GM21360 (cell line): Measurements from ENCODE around the gene ANXA9.

Experiments
- ATAC-seq: cut with Tn5 transposase; IDR thresholded peaks from one replicate; pipeline ENCODE4 v1.9.1; 2021; ENCODE audit warnings: mild to moderate bottlenecking, moderate library complexity; ENCODE audit not compliant: unreplicated experiment

ANXA9 gene

GRCh38 chr1:150973836-150974579, 8.1 kb upstream of the ANXA9 start:
- ATAC-seq: peak; percentile 31

DNA sequence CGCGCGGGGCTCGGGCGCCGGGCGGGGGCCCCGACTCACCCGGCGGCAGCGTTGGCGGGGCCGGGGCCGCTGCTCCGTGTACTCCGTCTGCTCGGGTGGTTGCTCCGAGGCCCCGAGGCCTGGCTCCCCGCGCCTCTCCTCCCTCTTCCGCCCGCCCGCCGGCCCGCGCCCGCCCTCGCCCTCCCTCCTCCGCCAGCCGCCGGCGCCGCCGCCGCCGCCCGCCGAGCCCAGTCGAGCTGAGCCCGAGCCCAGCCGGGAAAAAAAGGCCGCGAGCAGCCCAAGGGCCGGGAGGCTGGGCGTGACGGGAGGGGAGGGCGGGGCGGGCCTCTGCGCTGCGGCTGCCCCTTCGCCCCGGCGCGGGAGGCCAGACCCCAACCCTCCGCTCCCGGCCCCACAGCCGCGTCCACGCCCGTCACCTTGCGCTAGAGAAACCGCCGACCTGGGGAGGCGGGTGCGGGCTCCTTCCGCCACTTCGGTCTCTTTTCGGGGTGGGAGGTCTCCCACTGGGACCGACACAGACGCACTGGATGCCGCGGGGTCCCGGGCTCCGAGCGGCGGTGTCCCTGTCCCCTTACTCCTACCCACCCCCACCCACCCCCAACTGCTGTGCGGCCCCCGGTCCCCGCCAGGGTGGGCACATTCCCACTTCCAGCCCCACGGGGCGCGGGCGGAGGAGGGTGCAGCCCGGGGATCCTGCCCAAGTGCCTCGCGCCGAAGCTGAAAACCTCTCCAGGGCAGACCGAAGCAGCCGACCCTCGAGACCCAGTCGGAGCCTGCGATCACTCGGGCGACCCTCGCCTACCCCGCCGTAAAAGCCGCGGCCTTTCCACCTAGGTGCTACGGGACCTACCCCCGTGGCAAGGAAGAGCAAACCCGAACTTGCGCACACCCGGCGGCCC, 7.3 kb upstream of the ANXA9 start, which contains the start of gene CERS2:
Gene CERS2 (minus strand): TSS at position 256 of the 899 bp plus-strand sequence. CDS start 5,745 bp downstream, outside the sequence.
- peak; percentile 40 for ATAC-seq

- no peak for ATAC-seq
Observed at GRCh38 chr1:150976401-150976821, 5.7 kb upstream of the ANXA9 start.

- ATAC-seq: no peak
Observed at GRCh38 chr1:150976879-150977694, 5.0 kb upstream of the ANXA9 start.

- ATAC-seq: peak; percentile 44
Observed at GRCh38 chr1:150979092-150980056, 2.7 kb upstream of the ANXA9 start.

GRCh38 chr1:150981177-150981804, 801 bp upstream of the ANXA9 start:
- ATAC-seq: no peak

DNA sequence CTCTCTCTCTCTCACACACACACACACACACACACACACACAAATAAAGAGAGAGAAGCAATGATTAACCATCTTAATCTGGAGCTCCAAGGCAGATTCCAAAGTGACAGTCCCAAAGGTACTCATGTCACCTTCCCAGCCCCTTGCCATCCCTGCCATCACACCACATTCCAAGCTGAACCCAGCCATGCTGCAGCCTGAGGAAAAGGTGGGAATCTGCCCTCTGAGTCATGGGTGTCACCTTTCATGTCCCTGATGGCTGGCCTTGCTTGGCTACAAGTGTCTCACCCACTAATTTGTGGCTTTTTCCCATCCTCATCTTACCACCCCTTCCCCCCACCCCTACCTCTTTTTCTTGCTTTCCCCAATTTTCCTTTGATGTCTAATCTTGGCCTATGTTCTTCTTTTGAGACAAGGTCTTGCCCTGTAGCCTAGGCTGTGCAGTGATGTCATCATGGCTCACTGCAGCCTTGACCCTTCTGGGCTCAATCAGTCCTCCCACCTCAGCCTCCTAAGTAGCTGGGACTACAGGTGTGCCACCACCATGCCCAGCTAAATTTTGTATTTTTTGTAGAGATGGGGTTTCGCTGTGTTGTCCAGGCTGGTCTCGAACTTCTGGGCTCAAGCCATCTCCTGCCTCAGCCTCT, 3.2 kb downstream of the ANXA9 start:
- no peak for ATAC-seq

DNA sequence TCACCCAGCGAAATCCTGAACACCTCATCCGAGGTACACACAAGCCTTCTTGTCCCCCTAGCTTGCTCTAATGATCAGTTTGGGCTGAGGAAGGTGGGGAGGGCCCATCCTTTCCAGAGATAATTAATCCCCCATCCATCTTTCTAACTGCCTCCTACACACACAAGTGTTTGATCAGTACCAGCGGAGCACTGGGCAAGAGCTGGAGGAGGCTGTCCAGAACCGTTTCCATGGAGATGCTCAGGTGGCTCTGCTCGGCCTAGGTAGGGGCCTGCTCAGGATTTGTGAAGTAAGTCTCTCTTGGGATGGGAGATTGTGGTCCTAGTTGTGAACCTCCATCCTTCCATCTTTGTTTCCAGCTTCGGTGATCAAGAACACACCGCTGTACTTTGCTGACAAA, 5.8 kb downstream of the ANXA9 start:
- ATAC-seq: no peak

DNA sequence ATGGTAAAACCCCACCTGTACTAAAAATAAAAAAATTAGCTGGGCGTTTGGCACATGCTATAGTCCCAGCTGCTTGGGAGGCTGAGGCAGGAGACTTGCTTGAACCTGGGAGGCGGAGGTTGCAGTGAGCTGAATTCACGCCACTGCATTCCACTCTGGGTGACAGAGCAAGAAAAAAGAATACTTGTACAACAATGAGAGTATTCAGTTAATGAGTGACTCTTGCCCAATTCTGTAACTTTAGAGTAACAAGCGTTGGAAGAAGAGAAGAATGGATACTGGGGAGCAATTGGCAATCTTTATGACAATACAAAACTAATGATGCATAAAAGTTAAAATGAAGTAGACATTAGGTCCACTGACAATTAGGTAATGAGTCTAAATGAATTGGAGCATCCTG, 10.5 kb downstream of the ANXA9 start:
- ATAC-seq: no peak

DNA sequence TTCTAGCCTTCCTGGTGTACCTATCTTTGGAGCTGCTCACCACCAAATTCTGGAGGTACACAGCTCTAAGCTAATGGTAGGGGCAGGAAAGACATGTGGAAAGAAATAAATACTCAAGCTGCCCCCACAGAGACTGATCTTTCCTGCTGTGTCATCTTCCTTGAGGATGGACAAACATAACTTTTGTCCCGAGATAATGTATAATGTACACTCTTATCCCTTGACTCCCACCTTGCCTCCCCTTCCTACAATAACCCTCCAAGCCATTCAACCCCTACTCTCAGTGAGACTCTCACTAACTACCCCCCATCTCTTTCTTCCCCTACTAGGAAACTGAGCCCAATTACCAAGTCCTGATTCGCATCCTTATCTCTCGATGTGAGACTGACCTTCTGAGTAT, 12.2 kb downstream of the ANXA9 start:
- ATAC-seq: no peak

DNA sequence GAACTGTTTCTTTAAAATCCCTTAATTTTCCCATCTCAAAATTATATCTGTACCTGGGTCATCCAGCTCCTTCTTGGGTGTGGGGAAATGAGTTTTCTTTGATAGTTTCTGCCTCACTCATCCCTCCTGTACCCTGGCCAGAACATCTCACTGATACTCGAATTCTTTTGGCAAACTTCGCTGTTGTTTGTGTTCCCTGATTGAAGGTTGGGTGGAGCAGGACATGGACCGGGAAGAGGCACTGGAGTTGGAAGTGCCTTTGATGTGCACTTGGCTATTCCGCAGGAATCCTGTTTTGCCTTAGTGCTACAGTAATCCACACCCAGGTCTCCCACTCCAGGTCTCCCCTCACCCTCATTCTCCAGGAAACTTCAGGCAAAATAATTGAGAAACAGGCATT, 13.4 kb downstream of the ANXA9 start:
- ATAC-seq: no peak

DNA sequence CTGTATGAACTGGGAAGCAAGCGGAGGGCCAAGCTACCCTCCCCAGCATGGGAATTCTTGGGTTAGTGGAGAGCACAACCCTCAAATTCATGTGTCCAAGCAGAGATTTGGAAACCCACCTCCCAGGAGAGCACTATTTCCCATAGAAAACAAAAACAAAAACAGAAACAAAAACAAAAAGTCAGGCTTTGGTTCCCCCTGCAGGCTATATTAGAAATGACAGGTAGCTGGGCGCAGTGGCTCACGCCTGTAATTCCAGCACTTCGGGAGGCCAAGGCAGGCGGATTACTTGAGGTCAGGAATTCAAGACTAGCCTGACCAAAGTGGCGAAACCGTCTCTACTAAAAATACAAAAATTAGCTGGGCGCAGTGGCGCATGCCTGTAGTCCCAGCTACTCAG, 13.8 kb downstream of the ANXA9 start:
- ATAC-seq: no peak

DNA sequence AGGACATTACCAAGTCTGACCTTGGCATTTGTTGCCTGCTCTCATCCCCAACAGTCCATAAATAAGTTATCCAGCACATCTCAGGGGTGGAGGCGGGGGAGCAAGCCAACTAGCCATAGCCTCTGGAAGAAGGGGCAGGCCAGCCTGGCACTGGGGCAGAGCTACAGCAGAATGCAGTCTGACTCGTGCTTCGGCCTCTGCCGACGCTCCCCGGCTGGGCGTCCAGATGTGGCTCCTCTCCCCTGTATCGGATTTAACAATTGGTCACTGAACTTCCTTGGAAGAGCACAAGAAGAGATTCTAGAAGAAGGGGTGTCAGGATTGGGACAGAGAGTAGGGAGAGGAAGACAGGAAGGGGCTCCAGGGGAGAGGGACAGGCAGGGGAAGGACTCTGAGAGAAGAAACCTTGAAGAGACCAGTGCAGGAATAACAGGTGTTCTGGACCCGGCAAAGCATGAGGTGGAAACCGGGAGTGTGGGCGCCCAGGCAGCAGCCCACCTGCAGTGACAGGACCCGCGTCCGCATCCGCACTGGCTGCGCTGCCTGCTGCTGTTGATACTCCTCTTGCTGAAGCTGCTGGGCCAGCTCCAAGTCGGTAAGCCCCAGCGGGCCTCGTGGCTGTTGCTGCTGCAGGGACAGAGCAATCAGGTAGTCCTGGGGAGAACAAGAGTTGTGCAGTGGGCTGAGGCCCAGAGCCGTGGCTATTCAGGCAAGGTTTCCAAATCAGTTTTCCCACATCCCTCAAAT, 15.2 kb downstream of the ANXA9 start:
- no peak for ATAC-seq

GRCh38 chr1:150997949-150998348, 15.9 kb downstream of the ANXA9 start:
- ATAC-seq: no peak

DNA sequence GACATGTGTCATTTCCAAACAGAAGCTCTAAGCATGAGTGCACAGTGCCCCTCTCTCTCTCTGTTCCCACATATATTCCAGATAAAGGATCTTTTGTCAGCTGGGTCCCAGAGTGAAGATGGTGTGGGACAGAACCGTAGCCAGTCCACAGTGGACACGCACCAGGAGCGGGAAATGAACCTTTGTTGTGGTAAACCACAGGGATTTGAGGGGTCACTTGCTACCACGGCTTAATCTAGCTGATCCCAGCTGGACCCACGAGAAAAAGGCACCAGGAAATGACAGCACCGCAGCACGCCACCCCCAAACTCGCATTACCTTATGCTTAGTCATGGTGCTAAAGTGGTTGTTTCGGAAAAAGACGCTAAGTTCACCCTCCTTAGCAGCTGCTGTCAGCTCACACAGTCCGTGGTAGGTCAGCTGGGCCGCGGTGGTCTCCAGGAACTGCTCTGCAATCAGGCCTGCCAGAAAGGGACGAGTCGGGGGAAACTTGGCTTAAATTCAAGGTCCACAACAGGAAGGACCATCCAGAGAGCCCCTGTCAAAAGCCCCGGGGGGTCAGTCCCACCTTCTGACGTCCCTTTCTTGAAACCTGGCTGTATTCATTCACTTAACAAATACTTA, 17.1 kb downstream of the ANXA9 start:
- ATAC-seq: no peak

DNA sequence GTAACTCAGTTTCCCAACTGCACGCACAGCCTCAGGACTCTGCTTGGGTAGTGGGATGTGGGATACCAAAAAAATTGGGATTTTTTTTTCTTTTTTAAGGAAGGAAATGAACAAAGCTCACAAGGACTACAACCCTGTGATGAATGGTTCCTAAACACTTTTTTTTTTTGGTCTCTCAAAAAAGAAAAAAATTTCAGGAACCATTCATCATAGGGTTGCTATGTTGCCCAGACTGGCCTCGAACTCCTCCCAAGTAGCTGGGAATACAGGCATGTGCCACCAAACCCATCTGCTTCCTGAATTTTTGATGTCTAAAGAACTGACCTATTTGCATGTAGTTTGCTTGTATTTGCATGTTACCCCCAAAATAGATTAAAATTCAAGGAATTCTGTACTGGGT, 17.8 kb downstream of the ANXA9 start:
- no peak for ATAC-seq

GRCh38 chr1:151000408-151000807, 18.3 kb downstream of the ANXA9 start:
- ATAC-seq: no peak

GRCh38 chr1:151001602-151002001, 19.5 kb downstream of the ANXA9 start:
- no peak for ATAC-seq
